ENCODE results near the gene JARID2.
A peak's percentile ranks its signal among the peaks of the same experiment; 100 is the strongest.

The JARID2 gene

GRCh38 chr6:15449011-15449410, 203.1 kb downstream of the JARID2 start:
- DNase-seq = no peak

DNA sequence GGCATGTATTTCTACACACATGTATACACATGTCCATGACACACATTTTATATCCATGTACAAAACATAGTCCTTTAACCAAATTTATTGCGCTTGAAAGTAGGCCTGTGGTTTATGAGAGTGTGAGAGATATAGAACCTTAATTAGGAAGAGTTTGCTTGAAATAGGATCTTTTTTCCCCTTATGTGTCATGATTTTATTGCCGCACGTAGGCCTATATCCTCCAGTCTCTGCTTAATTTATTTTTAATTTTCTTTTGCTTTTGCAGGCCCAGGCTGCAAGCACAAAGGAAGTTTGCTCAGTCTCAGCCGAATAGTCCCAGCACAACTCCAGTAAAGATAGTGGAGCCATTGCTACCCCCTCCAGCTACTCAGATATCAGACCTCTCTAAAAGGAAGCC, 205.9 kb downstream of the JARID2 start:
- no peak for DNase-seq

DNA sequence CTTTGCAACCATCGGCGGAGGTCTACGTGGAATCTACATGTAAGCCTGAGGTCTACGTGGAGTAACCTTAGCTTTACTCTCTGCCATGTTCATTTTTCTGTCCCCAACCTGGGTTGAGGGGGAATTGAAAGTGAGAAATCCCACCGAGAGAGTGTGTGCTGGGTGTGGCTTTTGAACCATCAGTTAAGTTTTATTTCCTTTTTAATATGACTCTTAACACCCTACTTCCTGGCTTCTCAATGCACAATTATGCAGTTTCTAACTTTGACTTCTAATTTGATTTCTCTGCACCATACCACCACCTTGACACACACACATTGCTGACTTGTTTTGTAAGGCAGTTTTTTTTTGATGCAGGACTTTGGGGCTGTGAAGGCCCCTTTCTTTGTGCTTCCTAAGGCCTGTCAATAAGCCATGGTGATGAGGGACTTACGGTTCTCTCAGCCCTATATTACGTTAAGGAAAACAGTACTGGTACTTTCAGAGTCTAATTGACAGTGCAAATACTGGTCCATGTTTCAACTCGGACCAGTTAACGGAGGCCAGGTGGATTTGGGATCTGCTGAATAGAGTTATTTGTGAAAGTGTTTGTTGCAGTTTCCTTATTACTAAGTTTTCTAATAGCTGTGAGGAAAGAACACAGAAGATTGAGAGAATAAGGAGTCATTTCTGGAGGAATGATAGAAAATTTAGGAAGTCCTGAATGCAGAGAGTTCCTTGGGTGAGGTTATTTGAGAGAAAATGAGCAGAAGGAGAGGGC, 206.5 kb downstream of the JARID2 start:
- DNase-seq = no peak

DNA sequence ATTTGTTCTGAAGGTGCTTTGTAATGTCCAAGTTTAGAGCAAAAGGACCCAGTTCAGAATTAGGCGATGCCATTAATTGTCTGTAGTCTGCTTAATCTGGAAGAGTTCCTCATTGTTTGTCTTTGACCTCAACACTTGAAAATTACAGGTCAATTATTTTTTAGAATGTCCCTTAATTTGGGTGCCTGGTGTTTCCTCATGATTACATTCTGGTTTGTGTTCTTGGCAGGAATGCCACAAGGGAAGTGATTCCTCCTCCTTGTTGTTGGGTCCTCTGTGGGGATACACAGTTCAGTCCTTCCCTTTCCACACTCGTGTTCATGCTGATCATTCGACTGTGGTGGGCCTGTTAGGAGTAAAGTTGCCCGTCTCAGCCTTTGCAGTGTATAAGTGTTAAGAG, 207.3 kb downstream of the JARID2 start:
- DNase-seq = no peak

DNA sequence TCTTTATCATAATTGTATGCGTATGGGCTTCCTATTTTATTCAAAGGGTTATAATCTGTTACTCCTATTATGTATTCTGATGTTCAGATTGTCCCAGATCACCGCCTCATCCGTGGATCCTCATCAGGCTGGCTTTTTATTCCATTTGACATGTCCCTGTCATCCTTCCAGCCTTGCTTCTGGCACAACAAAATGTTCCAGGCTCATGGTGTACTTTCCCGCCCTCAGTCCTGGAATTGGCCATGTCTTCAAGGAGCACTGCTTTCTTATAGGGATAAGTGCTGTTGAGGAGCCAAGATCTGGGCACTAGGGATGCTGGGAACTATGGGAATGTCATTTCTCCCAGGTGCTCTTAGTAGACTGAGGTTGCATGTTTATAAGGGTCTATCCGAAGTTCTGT, 207.8 kb downstream of the JARID2 start:
- DNase-seq = no peak

DNA sequence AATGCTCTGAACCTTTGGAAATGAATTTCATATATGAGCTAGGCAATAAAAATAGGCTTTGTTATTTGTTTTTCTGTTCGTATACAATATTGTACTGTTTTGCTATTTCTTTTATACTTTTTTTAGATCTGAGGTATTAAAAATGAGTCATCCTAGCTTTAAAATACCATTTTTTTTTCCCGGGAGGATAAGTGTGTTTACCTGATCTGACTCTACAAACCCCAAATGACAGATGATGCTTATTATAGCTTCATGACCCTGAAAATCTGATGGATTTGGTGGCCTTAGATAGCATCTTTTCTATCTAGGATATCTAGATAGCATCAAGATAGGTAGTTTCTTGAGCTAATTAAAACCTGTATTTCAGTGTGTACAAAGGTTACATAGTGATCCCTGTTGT, 210.6 kb downstream of the JARID2 start:
- no peak for DNase-seq

- DNase-seq = no peak
These were observed 211.3 kb downstream of the JARID2 start for GRCh38 chr6:15457121-15457650.

DNA sequence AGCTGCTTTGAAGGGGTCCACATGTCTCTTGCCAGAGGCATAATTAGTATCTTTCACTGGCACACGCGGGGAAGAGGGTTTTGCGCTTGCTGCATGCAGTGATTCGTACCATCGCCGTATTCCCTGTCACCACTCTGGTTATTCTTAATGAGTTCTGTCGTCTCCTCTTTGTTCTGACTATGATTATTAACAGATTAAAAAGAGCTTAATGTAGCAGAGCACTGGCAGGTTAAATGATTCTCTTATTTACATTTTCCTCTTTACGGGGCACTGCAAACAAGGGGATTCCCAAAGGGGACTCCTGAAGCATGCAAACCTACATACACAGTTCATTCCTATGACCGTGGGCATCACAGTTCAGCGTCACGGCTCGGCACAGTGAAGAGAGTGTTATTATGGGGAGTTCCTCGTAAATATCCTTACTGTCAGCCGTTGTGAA, 212.2 kb downstream of the JARID2 start:
- DNase-seq = no peak

- DNase-seq = no peak
These were observed 214.3 kb downstream of the JARID2 start for GRCh38 chr6:15460110-15460727.

DNA sequence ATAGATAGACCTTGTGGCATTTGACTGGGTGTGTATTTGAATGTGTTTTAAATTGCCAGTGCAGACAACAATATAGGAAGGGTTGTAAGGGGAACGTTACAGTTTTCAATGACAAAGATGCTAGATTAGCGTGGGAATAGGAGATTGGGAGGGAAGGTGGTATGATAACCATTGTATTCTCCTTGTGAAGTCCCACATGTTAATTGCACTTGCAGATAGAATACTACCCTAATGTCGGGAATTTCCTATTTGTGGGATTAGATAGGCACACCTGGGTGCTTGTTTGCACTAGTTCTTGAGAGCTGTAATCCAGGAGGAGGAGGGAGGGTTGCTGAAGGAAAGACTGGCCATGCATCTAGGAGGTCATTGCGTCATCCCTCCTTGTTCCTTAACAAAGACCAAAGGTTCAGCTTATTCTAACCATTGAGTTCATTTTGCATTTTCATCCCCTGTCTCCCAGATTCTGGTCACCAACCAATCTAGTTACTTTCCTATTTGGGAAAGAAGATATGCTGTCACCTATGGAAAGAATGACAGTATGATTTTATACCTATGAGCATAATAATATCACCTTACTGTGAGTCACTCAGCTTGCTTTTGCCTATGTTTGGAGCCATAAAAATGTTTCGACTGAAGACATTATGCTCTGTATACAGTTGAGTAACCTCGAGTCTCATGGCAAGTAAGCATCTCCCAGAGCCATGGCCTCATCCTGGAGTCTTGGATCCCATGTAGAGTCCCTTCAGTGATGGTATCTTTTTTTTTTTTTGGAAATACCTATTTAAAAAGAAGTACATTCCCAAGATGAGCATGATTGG, 215.5 kb downstream of the JARID2 start:
- no peak for DNase-seq

DNA sequence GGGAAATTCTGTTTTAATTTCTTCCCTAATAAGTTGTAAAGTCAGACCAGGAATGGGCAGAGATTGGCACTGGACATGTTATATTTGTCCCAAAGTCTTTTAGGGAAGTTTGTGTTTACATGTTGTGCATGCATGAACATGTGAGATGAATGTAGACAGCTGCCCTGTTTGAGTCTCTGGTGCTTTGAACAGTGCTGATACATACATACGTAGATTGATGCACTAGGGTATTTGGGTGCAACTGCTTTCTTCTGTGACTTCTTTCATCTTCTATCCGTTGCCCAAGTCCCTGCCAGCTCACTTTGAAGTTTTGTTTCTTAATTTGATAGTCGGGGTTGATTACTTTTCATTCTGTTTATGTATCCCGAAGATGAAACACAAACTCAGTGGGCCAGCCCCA, 216.4 kb downstream of the JARID2 start:
- DNase-seq = no peak

GRCh38 chr6:15462717-15463525, 217.1 kb downstream of the JARID2 start:
- DNase-seq = no peak

- DNase-seq = peak; percentile 60
These were observed 218.4 kb downstream of the JARID2 start for GRCh38 chr6:15464211-15464725.

GRCh38 chr6:15465212-15465611, 219.3 kb downstream of the JARID2 start:
- no peak for DNase-seq

DNA sequence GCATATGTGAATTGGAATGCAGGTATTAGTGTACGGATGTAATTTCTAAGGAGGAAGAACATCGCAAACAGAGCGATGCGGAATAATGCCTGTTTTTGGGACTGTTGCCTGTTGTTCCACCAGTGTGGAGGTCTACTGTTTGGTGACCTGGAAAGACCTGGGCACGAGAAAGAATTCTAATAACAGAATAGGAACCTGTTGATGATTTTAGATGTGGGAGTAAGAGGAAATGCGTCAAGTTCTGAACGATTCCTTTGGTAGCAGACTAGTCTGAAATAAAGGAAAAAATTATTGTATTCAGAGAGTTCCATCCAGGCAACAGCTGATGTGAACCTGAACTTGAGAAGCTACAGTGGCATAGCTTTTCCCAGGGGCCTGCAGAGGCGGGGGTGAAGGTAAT, 224.9 kb downstream of the JARID2 start:
- DNase-seq = no peak

GRCh38 chr6:15472621-15473020, 226.8 kb downstream of the JARID2 start:
- no peak for DNase-seq

GRCh38 chr6:15473174-15473573, 227.3 kb downstream of the JARID2 start:
- DNase-seq = no peak

GRCh38 chr6:15473741-15474161, 227.9 kb downstream of the JARID2 start:
- no peak for DNase-seq

DNA sequence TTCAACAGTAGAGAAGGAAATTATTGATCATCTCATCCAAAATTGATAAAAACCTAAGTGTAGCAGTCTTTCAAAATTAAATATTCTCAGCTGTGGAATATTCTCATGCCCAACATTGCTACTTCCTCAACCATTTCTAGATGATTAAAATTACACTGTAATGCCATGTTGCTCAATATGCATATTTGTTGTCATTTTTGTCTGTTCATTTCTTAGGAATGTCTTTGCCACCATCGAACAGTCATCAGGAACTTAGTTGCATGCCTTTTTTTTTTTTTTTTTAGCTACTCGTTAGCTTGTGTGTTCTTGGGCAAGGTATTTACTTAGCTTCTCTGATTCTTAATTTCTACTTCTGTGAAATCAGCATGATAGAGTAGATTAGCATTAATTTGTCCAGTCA, 228.3 kb downstream of the JARID2 start:
- no peak for DNase-seq

DNA sequence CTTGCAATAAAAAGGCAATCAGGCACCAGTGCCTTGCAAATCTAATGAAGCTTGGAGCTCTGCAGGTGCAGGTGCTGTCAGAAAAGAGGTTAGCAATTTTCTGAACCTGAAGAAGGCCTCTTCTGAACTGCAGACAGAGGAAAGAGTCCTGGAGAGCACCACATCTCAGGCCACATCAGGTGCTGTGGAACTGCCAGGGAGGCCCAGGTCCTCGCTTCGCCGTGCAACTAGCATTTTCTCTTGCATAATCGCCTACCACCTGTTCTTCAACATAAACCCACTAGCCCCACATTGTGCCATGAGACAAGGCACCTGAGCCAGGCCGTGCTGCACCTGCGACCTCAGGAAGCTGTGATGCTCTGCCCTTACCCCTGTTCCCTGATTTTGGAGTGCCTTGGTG, 229.4 kb downstream of the JARID2 start:
- DNase-seq = no peak

DNA sequence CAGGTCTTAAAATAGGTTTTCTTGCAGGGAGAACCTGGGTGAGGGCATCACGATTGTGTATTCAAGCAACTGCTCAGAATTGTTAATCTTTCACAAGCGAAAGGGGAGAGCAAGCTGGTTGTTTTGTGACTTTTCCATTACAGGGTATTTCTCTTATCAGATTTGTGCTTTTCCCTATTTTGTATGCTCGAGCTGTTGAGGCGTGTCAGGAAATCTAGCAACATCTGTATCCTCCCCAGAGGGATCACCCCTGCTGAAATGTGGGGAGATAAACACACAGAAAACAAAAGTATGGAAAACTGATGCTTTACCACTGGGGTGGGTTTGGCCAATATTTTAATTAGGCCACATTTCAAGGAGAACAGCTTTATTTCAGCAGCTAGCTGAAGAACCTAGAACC, 230.0 kb downstream of the JARID2 start:
- no peak for DNase-seq

- DNase-seq = no peak
These were observed 230.9 kb downstream of the JARID2 start for GRCh38 chr6:15476631-15477380.
